ENCODE results near the gene MTARC1. TPM values are rescaled to one million over a fixed set of nuclear protein-coding genes. Genes with fewer than 3 reads are reported as not detected.
A peak's percentile ranks its signal among the peaks of the same experiment; 100 is the strongest.

MTARC1 gene
- total RNA-seq, 4 donors from 2014 or later, result 32.2 to 81.8 (median 36.5) TPM

DNA sequence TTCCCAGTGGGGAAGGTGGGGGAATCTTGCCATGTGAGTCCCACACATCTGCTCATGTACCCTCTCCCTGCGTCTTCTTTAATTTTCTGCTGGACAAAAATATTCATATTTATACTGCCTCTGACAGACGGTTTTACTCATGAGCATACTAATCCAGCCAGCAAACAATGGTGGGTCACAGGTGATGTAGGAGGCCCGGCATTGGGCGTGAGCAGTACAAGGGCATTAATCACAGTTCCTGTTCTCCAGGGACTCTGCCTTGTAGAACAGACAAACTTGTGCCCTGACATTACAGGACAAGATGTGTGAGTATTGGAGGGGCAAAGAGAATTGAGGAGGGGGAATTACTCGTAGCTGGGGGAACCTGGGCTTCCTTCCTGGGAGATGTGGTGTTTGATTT is 25.0 kb downstream of the MTARC1 start:
- H3K27me3 ChIP-seq, result no peaks in the 10 kb centered on the region
- TF ChIP-seq, protein P1, sequence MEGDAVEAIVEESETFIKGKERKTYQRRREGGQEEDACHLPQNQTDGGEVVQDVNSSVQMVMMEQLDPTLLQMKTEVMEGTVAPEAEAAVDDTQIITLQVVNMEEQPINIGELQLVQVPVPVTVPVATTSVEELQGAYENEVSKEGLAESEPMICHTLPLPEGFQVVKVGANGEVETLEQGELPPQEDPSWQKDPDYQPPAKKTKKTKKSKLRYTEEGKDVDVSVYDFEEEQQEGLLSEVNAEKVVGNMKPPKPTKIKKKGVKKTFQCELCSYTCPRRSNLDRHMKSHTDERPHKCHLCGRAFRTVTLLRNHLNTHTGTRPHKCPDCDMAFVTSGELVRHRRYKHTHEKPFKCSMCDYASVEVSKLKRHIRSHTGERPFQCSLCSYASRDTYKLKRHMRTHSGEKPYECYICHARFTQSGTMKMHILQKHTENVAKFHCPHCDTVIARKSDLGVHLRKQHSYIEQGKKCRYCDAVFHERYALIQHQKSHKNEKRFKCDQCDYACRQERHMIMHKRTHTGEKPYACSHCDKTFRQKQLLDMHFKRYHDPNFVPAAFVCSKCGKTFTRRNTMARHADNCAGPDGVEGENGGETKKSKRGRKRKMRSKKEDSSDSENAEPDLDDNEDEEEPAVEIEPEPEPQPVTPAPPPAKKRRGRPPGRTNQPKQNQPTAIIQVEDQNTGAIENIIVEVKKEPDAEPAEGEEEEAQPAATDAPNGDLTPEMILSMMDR (IDR thresholded peaks at IDR 0.05), result no peak
- TF ChIP-seq POLR2A (IDR thresholded peaks at IDR 0.05) (no peak), EP300 (IDR thresholded peaks at IDR 0.05) (no peak)
- H3K9me3 ChIP-seq, result no peaks in the 10 kb centered on the region
- no peak overlapping the region for H3K27ac ChIP-seq
- WGBS, 2 donors, result 89 to 93% methylated on average over 5 of the region's 5 CpGs
- peaks cover 0 to 49% (median 0%) of the 10 kb centered on the region in 3 donors for H3K36me3 ChIP-seq
- no peak for DNase-seq (ENCODE audit: low spot score in 2 of 2)
- no peak overlapping the region for H3K4me3 ChIP-seq
- peaks cover 0 to 23% (median 5%) of the 10 kb centered on the region in 4 donors for H3K4me1 ChIP-seq

DNA sequence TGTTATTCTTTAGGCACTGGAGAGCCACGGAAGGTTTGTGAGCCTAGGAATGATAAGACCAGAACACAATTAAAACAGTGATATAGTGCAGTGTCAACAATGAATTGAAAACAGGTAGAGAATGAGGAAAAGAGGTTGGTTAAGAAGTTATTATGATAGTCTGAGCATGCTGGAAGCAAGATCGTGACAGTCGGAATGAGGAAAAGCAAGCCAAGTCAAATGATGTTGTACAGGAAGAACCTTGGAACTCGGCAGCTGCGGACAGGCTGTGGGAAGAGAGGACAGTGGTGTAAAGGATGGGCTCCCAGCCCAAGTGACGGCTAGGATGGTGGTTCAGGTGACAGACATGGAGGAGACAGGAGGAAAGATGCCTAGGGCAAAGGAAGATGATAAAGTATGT is 25.6 kb downstream of the MTARC1 start:
- 65 to 89% methylated on average over 6 of the region's 6 CpGs for WGBS, 2 donors
- DNase-seq (ENCODE audit: low spot score in 2 of 2), result no peak
- Histone ChIP-seq H3K4me3 (no peak overlapping the region), H3K27me3 (no peaks in the 10 kb centered on the region), H3K9me3 (no peaks in the 10 kb centered on the region), H3K4me1 (peaks cover 0 to 23% (median 5%) of the 10 kb centered on the region in 4 donors), H3K27ac (no peak overlapping the region), H3K36me3 (peaks cover 0 to 53% (median 0%) of the 10 kb centered on the region in 3 donors)
- TF ChIP-seq EP300 (IDR thresholded peaks at IDR 0.05) (no peak), POLR2A (IDR thresholded peaks at IDR 0.05) (no peak)
- TF ChIP-seq, protein P1 (IDR thresholded peaks at IDR 0.05), result no peak

DNA sequence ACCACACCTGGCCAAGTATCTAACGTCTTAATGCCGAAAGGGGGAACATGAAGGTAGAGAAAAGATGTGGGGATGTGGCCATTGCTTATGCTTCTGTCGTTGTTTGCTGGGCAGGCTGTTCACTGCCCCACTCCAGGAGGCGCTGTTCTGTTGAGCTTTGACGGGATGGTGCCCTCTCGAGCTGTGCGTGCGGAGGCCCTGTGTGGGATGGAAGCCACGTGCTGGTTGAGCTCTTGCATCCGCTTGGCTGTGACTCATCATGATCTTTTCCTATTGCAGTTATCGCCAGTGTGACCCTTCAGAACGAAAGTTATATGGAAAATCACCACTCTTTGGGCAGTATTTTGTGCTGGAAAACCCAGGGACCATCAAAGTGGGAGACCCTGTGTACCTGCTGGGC is 26.3 kb downstream of the MTARC1 start:
- Histone ChIP-seq H3K9me3 (no peaks in the 10 kb centered on the region), H3K4me3 (no peak overlapping the region), H3K27me3 (no peaks in the 10 kb centered on the region), H3K27ac (no peak overlapping the region), H3K36me3 (peaks cover 0 to 58% (median 0%) of the 10 kb centered on the region in 3 donors), H3K4me1 (peaks cover 0 to 23% (median 5%) of the 10 kb centered on the region in 4 donors)
- no peak for DNase-seq (ENCODE audit: low spot score in 2 of 2)
- 89 to 91% methylated on average over 12 of the region's 12 CpGs for WGBS, 2 donors
- TF ChIP-seq POLR2A (IDR thresholded peaks at IDR 0.05) (no peak), EP300 (IDR thresholded peaks at IDR 0.05) (no peak)
- TF ChIP-seq, protein P1 (IDR thresholded peaks at IDR 0.05), result no peak

DNA sequence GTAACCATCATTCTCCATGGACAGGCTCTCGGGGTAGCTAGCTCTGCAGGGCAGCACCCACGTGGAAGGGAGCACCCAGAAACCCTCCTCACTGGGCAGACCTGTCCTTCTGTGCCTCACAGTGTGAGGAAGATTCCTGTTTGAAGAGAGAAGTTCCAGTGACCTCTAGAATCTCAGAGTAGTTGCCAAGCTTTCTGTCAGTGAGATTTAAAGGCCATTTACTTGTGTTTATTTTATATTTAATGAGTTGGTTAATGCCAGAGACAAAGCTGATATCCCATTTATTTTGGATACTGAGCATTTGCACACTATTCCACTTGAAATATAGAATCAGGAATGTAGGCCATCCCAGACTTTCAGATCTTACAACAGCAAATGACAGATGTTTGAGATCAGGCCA is 28.7 kb downstream of the MTARC1 start:
- Histone ChIP-seq H3K4me1 (peaks cover 0 to 25% (median 0%) of the 10 kb centered on the region in 4 donors), H3K27me3 (no peaks in the 10 kb centered on the region), H3K4me3 (no peak overlapping the region), H3K27ac (no peak overlapping the region), H3K36me3 (peaks cover 0 to 61% (median 0%) of the 10 kb centered on the region in 3 donors), H3K9me3 (no peaks in the 10 kb centered on the region)
- TF ChIP-seq, protein P1 (IDR thresholded peaks at IDR 0.05), result no peak
- TF ChIP-seq POLR2A (IDR thresholded peaks at IDR 0.05) (no peak), EP300 (IDR thresholded peaks at IDR 0.05) (no peak)
- 89% methylated on average over 2 of the region's 2 CpGs for WGBS, 2 donors
- DNase-seq (ENCODE audit: low spot score in 2 of 2), result no peak

DNA sequence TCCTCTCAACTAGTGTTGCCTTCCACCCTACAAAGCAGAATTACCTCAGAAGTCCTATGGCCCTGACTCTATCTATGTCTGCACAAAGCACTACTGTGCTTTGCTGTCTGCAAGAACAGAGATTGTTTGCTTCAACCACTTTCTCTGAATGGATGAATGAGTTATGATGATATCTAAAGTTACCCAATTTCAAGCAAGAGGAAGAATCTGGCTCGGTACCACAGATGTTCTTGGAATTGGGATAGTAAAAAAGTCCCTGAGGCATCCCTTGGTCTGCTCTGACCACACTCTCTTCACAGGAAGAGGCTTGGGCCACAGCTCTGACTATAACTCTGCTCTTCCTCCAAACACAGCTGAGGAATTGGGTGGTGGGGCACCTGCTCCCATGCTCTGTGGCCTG is 31.2 kb downstream of the MTARC1 start:
- peaks cover 0 to 21% (median 0%) of the 10 kb centered on the region in 4 donors for H3K4me1 ChIP-seq
- no peak overlapping the region for H3K27ac ChIP-seq
- peak in 1 of 2 donors; percentile 56 for DNase-seq (ENCODE audit: low spot score in 2 of 2)
- no peaks in the 10 kb centered on the region for H3K27me3 ChIP-seq
- H3K4me3 ChIP-seq, result no peak overlapping the region
- H3K36me3 ChIP-seq, result peaks cover 0 to 48% (median 0%) of the 10 kb centered on the region in 3 donors
- TF ChIP-seq POLR2A (IDR thresholded peaks at IDR 0.05) (no peak), EP300 (IDR thresholded peaks at IDR 0.05) (no peak)
- TF ChIP-seq, protein P1 (IDR thresholded peaks at IDR 0.05), result no peak
- no peaks in the 10 kb centered on the region for H3K9me3 ChIP-seq
- 53 to 75% methylated on average over 1 of the region's 1 CpG for WGBS, 2 donors
